NCI-H345 treated with DMSO at 0.1 percent for 48 hours (cell line): ENCODE data around the gene WDR17.
A peak's percentile ranks its signal among the peaks of the same experiment; 100 is the strongest.
"Not testable (repeated sequence)": the region's sequence is repeated elsewhere in the genome, so short reads cannot be mapped to it uniquely, and the experiment has no call there.

ENCODE experiments used
- DNase-seq: peaks from one replicate; lab custom pipeline; 2025; ENCODE audit not compliant: unreplicated experiment; lab: John Stamatoyannopoulos, UW

WDR17 gene

DNA sequence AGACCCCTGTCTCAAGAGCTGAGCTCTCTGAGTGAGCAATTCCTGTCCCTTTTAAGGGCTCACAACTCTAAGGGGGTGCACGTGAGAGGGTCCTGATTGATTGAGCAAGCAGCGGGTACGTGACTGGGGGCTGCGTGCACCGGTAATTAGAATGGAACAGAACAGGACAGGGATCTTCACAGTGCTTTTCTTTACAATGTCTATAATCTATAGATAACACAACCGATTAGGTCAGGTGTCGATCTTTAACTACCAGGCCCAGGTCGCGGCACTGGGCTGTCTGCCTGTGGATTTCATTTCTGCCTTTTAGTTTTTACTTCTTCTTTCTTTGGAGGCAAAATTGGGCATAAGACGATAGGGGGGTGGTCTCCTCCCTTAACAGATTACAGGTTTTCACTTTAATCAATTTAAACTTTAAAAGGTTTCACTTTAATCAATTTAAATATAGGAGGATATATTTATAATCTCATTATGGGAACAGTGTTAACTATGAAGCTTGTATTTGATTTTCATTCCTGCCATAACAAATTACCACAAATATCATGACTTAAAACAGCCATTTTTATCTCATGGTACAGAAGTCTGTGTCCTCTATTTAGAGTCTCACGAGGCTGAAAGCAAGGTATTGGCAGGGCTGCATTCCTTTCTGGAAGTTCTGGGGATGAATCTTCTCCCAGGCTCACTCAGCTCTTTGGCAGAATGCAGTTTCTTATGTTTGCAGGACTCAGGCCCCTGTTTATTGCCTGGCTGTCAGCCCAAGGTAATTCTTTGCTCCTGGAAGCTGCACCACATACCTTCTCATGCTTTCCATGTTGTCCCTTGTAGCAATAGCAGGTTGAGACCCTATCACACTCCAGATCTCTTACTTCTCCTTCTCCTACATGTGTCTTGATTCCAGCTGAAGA, 124.5 kb downstream of the WDR17 start:
- DNase-seq = no peak

DNA sequence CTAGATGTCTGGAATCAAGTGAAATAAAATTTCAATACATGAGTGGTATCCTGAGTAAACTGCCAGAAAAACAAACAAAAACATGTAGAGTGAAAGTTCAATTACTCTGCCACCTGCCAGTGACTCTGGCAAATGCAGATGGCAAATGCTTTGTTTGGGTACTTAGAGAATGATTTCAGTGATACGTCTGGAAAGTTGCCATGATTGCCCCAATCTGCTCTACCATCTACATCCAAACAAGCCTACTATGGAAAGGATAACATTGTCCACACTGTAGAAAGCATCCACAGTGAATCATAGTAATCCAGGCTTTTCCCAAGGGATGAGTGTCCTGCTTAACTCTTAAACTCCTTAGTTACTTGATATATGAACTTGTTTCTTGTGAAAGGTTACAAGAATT, 126.3 kb downstream of the WDR17 start:
- DNase-seq = peak; percentile 78

DNA sequence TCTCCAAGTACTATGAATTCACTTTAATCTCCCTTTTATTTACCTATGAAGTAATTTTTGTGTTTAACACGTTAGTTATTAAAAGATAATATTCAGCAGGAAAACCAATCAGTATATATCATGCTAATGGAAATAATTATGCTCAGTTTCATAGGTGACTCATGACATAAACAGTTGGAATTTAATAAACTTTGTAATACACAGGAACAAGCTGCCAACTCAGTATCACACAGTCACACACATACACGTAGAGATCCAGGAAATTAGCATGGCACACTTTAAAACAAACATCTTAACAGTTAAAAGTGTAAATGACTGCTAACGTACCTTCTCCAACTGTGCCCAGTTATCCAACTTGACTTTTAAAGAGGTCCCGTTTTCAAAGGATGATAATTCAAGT, 127.5 kb downstream of the WDR17 start:
- DNase-seq = no peak

DNA sequence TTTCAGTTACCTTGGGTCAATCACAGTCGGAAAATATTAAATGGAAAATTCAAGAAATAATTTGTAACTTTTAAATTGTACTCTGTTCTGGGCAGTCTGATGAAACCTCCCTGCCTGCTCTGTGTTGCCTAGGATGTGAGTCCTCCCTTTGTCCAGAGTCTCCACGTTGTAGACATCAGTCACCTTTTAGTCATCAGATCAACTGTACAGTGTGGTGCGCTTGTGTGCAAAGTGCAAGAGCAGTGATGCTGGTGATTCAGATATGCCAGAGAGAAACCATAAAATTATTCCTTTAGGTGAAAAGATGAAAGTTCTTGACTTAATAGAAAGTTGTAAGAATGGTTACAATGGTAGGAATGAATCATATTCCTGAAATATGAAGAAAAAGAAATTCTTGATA, 128.3 kb downstream of the WDR17 start:
- DNase-seq = no peak

DNA sequence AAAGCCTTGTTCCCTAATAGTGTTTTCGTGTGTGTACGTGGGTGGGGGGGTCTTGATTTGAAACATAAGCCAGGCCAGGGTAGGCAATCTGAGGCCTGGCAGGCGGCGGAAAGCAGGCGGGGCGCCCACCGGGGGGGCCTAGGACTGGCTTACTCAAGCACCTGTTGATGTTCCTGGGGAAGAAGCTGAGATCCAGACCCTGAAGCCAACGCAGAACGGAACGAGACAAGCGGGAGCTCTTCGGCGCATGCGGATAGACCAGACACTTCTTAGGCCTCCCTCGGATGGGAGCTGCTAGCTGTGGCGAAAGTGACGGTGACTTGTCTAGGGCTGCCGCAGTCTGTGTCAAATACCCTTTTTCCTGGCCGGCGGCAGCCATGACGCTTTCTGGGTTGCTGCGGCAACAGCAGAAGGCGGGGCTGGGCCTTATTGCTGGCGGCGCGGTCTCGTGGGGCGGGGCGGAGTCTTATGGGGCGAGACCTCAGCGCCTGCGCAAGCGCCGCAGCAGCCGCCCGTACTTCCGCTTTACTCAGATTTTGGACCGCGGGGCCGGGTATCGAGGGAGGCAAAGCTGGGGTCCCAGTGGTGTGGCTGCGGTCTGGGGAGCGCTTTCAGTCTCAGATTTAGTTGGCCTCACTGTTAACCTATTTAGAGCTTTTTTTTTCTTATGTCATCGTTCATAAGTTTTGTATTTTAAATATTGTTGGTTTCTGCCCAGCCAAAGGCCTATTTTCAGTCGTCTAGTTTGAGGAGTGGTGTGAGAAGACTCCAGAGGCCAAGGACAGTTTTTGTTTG, 129.7 kb downstream of the WDR17 start, which contains the start of gene SPATA4:
TSS of gene SPATA4 (minus strand) at position 402 of the 795 bp plus-strand sequence. CDS start at position 379, 23 bp downstream.
- DNase-seq = peak; percentile 70

DNA sequence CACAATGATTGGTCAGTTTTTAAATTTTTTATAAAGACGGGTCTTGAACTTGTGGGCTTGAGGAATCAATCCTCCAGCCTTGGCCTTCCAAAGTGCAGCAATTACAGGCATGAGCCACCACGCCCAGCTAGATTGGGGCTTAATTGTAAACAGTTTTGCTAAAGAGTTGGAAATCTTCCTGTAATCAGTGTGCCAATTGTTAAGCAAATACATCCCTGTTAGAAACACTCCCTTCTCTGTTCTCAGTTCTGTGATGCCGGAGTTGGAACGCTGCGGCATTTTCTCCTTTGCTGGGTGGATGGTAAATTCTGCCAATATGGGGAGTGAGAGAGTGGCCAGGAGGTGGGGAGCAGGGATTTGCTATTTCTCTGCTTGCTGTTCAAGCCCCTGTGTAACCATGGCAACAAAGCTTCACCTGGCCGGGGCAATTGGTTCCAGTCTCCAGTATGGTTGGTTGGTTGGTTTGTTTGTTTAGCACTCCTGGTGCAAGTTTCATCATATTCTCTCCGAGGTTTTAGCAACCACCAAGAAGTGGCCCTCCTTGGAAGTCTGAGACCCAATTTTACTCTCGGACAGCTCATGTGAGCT, 132.8 kb downstream of the WDR17 start:
- DNase-seq = no peak

DNA sequence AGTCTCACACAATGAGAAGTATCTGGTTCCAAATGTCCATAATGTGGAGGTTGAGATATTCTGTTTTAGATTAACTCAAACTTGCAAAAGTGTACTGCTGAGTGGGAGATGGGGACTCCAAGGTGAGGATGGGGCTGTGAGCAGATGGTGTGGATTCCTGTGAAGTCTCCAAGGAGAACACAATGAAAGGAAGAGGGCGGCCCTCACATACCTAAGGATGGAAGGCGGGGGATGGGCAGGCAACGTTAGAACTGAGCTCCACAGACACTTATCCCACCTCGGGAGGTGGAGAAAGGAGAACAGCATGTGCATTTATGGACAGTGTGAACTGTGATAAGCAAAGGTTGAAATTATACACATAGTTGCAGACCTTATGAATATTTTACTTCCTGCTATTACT, 139.7 kb downstream of the WDR17 start:
- DNase-seq = no peak

DNA sequence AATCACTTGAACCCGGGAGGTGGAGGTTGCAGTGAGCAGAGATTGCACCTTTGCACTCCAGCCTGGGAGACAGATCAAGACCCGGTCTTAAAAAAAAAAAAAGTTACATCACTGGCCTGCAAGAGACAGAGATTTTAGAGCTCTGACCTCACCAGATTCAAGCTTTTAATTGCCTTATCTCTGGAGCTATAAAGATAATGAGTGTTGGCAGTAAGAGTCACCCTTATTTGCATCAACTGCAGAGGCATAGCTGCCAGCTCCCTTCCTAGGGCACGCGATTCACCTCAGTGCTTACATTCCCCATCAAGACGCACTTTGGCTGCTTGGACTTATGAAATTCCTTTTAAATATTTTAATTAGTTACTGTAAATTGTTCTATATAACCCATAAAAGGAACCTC, 142.2 kb downstream of the WDR17 start:
- DNase-seq = no peak

DNA sequence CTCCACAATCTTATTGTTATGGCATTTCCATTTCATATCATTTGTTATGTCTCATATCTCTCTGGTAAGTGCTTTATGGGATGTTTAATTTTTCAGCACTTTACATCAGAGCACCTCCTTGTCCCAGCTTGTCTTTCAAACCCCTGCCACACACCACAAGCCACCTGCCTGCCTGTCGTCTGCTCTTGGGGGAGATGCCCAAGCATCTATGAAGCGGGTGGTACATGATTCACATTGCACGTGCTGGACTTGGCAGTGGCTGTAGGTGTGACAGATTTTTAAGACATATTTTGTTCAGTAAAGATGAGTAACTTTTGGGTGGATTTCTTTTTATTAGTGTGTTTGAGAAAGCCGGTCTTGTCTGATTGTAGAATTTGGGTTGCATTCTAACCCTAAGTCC, 143.9 kb downstream of the WDR17 start:
- no peak for DNase-seq

DNA sequence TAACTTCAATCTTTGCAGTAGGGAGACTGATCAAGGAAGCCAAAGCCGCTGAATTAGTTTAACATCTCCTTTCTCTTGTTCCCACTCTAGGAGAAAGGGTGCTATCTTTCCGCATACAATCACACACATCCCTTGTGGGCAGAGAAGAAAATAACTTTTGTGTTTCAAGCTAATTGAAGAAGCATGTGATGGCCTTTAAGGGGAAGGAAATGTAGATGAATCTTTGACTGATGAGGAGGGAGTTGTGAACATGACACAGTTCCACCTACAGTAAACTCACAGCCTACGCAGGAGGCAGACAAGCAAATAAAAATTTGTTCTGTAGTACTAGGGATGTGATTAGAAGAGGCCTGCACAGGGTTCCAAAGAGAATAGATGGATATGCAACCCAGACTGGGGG, 144.5 kb downstream of the WDR17 start:
- no peak for DNase-seq

DNA sequence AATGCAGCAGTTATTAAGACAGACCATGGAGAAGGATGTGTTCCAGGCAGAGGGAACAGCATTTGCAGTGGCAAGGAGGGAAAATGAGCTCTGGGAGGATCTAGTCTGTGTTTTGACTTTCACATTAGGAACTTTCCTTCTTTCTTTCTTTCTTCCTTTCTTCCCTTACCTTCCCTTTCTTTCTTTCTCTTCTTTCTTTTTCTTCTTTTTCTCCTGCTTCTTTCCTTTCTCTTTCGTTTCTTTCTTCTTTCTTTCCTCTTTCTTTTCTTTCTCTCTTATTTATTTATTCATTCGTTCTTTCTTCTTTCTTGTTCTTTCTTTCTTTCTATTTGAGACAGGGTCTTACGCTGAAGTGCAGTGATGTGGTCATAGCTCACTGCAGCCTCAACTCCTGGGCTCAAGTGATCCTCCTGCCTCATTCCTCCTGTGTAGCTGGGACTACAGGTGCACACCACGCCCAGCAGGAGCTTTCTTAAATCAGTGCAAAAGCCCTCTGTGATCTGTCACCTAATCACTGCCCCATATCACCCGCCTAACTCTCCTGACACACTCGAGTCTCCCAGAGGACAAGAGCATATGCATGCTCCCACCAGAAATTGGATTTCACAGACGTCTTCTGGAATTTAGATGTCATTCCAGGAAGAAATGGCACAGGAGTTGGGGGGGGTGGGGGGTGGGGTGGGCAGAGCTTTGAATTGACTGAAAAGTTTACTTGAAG, 145.1 kb downstream of the WDR17 start:
- DNase-seq = no peak

DNA sequence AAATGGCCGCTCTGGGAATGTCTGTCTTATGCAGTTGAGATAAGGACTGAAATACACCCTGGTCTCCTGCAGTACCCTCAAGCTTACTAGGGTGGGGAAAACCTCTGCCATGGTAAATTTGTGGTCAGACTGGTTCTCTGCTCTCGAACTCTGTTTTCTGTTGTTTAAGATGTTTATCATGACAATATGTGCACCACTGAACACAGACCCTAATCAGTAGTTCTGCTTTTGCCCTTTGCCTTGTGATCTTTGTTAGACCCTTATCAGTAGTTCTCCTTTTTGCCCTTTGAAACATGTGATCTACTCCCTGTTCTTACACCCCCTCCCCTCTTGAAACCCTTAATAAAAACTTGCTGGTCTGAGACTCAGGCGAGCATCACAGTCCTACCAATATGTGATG, 146.7 kb downstream of the WDR17 start:
- DNase-seq = not testable (repeated sequence)

DNA sequence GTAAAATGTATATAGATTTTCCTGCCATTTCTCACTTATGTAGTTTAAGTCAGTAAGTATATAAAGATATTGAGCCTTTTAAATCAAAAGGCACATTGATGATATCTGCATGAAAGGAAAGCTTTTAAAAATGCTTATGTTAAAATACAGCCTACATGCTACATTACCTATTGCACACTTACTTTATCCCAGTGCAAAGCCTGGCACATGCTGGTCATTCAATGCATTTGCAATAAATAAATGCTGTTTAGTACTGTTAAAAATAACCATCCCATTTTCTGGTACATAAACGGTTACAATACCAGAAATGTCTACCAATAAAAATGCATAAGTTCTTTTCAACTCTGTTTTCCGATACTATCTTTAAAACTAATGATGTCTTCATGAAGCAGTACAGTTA, 151.9 kb downstream of the WDR17 start:
- no peak for DNase-seq

DNA sequence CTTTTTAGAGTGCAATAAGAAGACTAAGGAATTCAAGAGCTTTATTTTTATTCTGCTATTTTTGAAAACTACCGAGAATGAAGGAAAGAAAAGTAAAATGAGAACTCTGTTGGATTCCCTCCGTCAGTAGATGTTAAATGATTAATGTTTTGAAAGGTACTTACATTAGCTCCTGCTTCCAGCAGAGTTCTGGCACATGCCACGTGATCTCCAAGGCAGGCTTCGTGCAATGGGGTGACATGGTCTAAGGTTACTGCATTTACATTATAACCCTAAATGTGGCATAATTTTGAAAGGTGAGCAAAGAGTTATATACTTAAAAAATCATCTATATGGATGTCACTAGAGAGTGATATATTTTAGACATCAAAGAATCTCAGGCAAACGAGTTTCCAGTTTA, 156.5 kb downstream of the WDR17 start:
- no peak for DNase-seq

DNA sequence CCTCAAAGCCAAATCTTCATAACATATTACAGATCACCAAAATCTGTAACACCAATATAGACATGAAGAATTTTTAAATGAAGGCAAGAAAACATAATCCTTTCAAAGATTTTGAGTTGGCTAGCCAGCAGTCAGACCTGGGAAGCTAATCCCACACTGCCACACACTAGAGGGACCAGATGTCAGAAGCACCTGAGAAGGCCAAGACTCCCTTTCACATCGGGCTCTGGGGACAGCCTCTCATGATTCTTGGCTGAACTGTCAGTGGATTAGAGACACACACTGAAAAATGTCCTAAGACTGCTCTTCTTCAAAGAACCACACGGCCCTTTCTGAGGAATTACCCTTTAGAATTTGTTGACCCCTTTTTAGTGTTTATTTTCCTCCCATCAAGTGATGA, 157.9 kb downstream of the WDR17 start:
- no peak for DNase-seq

DNA sequence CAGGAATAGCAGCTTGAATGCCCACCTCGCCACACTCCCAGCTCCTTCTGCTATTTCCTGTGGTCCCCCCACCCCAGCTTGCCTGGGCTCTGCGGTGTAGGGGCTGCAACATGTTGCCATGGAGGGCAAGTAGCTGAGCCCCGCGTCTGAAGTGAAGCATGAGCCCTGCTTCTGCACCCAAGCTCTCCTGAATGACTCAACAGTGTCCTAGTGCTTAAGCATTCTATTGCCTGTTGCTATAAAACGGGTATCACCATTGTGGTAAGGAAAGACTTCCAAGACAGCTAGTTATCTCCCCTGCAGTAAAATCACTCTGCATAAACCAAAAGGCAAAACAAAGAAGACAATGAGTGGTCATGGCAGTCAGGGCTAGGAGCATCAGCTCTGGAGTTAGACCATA, 161.1 kb downstream of the WDR17 start:
- DNase-seq = no peak

DNA sequence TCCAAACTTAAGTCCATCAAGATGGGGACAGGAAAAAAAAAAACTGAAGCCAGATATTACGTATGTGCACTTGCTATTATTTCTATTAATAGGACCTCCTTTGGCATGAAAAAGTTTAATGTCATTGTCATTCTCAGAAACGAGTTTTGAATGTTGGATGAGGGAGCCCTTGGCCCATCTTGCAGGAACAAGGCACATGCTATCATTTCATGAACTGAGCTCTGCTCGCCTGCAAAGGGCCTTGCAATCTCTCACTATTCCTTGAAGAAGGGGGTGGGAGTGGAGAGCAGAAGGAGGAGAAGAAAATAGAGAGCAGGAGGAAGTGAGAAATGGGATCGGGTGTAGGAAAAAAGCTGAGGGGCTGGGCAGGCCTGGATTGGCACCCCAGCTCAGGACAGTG, 164.0 kb downstream of the WDR17 start:
- no peak for DNase-seq
